Measurements from ENCODE around the gene GALNT2.

GALNT2 gene

DNA sequence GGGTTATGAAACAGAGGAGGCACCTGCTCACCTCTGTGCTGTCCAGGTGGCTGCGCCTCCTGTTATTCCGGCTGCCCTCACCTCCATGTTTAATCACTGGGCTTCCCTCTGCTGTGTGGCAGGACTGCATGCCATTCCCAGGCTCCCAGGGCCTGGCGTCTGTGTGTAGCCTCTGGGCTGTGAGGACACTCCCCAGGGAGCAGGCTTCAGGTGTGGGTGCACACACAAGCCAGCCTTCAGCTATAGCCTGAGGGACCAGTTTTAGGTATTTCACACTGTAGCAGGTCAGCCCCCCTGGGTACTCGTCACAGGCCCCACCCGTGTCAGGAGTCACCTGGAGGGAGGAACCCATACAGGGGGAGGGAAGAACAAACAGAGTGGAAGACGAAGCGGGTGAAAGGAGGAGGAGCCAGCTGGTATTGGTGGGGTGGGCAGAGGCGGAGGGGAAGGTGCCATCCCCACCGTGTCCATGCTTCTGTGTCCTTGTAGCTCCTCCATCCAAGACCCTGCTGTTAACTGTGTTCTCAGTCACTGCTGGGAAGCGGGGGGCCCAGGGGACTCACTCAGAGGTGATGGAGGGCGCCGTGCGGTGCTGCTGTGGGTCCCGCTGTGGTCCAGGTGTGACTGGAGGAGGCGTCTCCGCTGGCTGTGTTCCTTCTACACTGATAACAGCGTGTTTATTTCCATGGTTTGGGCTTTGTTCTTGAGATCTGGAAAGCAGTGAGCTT is 200.5 kb downstream of the GALNT2 start:
- no peak for DNase-seq

DNA sequence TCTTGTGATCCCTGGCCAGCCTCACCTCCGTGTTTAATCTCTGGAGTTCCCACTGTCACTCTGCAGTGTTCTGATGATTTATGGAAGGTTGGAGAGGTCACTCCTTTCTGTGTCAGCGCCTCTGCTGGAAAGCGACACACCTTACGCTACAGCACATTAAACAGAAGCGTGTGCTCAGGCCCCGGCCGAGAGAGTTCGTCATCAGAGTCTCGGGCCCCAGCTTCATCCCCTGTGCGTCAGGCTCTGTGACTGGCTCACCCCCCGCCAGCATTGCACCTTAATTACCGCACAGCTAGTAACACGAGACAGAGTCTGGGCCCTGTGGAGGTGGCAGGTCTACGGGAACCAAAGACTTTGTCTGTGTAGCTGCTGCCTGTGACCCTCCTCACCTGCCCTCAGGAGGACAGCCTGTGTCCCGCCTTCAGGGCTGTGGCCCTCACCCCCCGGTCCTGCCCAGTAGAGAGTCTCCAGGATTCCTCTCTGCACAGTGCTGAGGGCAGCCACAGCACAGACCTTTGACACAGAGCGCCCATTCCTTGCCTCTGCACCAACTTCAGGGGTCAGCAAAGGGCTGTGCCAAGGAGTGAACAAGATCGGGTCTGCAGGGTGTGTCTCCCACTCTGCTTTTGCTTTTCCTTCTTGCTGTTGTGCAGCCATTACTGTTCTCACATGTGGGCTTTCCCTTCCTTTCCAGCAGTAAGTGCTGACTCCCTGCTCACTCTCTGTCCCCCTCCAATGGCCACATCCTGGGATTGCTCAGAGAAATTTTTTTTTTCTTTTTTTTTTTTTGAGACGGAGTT is 201.5 kb downstream of the GALNT2 start:
- no peak for DNase-seq

DNA sequence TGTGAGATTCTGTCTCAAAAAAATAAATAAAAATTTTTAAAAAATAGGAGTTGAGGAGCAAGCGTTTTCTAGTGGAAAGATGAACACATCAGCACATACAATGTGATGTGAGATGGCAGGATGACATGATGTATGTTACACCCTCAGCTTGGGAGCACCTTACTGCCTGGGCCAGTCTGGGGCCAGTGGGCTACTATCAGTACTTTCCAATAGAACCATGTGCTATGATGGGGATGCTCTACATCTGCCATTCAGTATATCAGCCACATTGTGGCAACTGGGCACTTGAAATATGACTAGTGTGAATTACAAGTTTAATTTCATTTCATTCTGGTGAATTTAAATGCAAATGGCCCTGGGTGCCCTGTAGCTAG is 203.1 kb downstream of the GALNT2 start:
- no peak for DNase-seq

- DNase-seq, result no peak
Measured at GRCh38 chr1:230270559-230271281, 203.7 kb downstream of the GALNT2 start.

DNA sequence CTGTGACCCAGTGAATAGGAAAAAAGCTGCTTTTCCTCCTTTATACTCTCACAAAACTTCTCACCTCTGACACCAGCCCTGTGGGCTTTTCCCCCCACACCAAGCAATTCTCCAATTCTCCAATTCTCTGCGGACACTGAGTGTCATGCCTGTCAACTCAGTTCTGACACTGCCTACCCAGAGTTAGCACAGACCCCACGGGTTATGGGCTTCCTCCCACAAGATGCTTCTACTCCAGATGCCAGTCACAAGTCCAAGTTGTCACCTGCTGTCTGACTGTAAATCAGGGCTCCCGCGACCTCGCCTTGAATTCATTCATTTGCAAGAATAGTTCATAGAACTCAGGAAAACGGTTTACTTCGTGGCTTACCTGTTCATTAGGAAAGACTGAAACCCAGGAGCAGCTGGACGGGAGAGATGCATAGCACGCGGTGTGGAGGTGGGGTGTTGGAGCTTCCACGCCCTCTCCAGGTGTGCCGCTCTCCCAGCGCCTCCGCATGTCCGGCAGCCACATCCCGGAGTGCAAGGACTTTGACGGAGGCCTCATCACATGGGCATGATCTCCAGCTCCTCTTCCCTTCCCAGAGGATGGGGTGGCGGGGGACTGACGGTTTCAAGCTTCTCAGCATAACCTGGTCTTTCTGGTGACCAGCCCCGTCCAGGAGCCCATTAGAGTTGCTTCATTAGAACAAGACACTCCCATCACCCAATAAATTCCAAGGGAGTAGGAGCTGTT is 204.4 kb downstream of the GALNT2 start:
- no peak for DNase-seq

GRCh38 chr1:230272557-230272956 is 205.5 kb downstream of the GALNT2 start:
- no peak for DNase-seq

DNA sequence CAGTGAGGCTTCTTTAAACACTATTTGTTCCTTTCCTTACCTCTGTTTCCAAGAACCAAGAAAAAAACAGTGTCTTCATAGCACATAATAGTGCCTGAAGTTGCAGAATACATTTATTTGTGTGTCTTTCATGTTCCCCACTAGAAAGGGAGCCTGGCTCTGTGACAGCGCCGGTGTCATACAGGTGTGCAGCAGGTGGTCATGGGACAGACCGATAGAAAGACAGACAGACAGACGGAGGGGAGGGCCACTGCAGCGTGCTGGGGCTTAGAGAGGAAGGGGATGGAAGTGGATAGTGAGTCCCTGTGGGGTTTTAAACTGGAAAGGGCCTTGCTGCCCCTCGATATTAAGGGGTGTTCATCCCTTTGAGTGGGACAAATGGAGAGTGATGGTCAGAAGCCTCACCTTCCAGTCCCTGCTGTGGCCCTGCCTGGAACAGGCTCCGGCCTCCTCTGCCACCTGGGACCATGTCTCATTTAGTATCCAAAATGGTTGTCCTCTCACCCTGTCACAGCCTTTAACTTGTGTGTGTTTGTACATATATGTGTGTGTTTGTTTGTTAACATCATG is 206.2 kb downstream of the GALNT2 start:
- no peak for DNase-seq

- no peak for DNase-seq
Measured at GRCh38 chr1:230274254-230274653, 207.2 kb downstream of the GALNT2 start.

DNA sequence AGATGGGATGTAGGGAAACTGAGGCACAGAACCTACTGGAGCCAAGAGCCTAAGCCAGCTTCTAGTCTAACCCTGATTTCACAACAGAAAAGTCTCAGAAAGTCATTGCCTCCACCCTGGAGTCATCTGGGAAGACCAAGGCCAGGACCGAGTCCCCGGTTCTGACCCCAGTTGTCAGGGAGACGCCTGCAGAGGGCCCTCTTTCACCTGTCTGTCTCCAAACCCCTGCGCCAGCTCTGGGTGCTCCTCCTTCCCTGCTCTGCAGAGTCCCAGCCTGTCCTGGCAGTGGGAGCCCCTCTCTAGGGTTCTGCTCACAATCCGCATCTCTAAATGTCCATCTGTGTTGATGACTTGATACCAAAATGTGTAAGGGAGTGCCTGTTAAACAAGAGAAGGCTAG is 209.4 kb downstream of the GALNT2 start:
- no peak for DNase-seq

DNA sequence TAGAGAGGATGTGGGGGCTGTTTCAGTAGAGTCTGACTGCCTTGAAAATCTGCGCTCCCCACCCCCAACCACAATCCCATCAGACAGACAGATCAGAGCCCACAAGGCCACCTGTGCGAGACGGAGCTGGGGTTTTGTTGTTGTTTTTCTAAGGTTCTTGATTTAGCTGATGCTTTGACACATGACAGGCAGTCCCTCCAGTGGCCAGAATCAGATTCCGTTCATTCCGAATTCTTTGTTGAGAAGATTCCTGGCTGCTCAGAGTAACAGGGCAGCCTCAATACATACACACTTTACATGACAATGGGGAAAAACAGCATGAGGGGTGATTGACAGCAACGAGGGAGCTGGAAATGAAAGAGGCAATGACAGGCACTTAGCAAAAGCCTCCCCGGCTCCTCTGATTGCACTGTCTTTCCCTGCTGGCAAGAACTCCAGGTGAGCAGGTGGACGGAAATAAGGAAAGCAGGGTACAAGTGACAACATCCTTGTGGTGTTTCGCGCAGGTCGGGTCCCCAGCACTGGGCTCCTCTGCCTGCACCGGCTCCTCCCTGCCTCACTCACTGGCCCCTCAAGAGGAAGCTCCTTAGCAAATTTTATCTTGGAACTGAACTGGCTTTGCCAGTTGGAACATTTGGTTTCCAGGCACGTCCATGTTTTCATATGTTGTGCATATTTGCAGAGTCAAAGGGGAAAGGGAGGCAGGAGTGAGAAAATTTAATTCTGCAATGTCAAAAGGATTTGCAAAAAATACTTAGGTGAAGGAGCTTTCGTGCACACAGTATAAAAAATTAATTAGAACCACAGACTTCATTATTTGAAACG is 210.4 kb downstream of the GALNT2 start:
- DNase-seq, result no peak

DNA sequence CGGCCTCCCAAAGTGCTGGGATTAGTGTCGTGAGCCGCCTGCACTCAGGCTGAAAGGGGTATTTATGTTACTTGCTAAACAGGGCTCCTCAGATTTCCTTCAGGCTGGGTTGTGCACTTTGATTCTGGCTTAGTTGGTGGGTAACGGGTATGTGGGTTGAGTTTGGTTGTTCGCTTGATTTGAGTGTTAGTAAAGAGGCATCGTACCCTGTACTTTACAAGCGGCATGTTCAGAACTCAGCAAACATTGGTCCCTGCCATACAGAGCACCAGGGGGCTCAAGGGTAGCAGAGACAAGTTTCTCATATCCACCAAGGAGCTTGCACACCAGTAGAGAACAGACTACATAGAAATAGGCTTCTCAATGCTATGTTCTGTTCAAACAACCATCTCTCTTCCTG is 211.3 kb downstream of the GALNT2 start:
- DNase-seq, result no peak

- no peak for DNase-seq
Measured at GRCh38 chr1:230278871-230279582, 212.0 kb downstream of the GALNT2 start.

GRCh38 chr1:230279583-230279945 is 212.5 kb downstream of the GALNT2 start:
- no peak for DNase-seq

DNA sequence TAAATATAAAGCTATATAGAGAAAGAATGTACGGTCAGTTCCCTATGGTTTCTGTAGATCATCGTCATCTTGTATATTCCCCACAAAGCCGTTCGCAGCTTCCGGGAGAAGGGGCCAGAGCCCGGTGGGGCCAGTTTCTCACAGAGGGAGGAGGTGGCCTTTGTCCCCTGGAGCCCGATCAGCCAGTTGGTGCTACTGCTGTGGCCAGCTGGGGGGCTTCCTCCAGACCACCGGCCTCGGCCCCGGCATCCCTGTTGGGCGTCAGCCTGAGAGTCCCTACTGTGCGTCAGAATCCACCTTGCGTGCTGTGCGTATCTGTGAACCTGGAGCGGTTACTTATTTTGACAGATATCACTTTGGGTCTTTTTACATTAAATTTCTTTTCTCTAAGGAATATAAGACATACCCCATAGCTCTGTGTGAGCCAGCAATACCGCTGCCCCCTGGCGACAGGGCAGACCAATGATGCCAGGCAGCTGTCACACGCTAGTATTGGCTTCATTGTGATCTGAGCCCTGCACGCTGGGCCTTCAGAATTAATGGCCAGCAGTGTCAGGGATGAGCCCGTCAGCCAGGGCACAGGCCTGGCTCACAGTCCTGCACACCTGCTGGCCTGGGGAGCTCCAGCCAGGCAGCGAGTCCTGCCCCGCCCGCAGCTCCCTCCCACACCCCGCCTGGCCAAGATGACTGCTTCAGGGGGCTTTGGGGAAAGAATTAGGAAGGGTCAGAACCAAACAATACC is 213.2 kb downstream of the GALNT2 start:
- DNase-seq, result no peak

- DNase-seq, result no peak
Measured at GRCh38 chr1:230280906-230281413, 213.9 kb downstream of the GALNT2 start.

- no peak for DNase-seq
Measured at GRCh38 chr1:230281556-230281955, 214.5 kb downstream of the GALNT2 start.

- DNase-seq, result no peak
Measured at GRCh38 chr1:230282157-230282556, 215.1 kb downstream of the GALNT2 start.

- no peak for DNase-seq
Measured at GRCh38 chr1:230283678-230284077, 216.6 kb downstream of the GALNT2 start.

DNA sequence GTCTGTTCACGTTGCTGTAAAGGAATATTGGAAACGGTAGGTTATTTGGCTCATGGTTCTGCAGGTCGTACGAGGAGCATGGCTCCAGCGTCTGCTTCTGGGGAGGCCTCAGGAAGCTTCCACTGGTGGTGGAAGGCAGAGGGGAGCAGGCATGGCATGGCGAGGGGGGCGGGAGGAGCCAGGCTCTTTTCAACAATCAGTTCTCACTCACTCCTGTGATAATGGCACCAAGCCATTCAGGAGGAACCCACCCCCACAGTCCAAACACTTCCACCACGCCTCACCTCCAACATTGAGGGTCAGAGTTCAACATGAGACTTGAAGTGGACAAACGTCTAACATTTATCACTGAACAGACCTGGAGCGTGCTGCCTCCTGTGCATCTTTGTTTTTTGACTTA is 217.9 kb downstream of the GALNT2 start:
- no peak for DNase-seq

- DNase-seq, result no peak
Measured at GRCh38 chr1:230285351-230285750, 218.3 kb downstream of the GALNT2 start.
